NT2/D1 (cell line): Measurements from ENCODE around the gene USH1C.

ENCODE experiments used
- DNase-seq: peaks from one replicate; pipeline ENCODE4 v3.0.0-alpha.2; 2011; ENCODE audit warnings: low read depth, low spot score
- H3K27me3 ChIP-seq: 2 replicates; pipeline ENCODE4 v1.6.0; 2011; ENCODE audit warnings: mild to moderate bottlenecking; ENCODE audit not compliant: insufficient read length, insufficient read depth
- H3K36me3 ChIP-seq: 2 replicates; pipeline ENCODE4 v1.6.1; 2011; ENCODE audit warnings: mild to moderate bottlenecking, low read length, mixed read lengths; ENCODE audit not compliant: insufficient read depth, insufficient read length
- H3K4me1 ChIP-seq: 2 replicates; pipeline ENCODE4 v1.5.1; 2011; ENCODE audit not compliant: insufficient read depth, insufficient read length
- H3K4me3 ChIP-seq: 2 replicates; pipeline ENCODE4 v1.5.1; 2011; ENCODE audit warnings: low read depth; ENCODE audit not compliant: insufficient read length
- H3K9ac ChIP-seq: 2 replicates; pipeline ENCODE4 v1.6.0; 2011; ENCODE audit warnings: low read depth; ENCODE audit not compliant: insufficient read length
- H3K9me3 ChIP-seq: 2 replicates; pipeline ENCODE4 v1.5.1; 2011; ENCODE audit warnings: mild to moderate bottlenecking, low read length; ENCODE audit not compliant: insufficient read depth
- SUZ12 ChIP-seq: IDR thresholded peaks from 2 replicates; pipeline ENCODE4 v1.6.1; 2011; ENCODE audit not compliant: insufficient read length, insufficient read depth; ENCODE audit errors: extremely low read depth
- YY1 ChIP-seq: IDR thresholded peaks from 2 replicates; pipeline ENCODE4 v1.6.1; 2011; ENCODE audit not compliant: insufficient read length, insufficient read depth
- ZNF274 ChIP-seq: IDR thresholded peaks from 2 replicates; pipeline ENCODE4 v1.6.1; 2011; ENCODE audit warnings: mild to moderate bottlenecking, low read depth, low read length

Gene USH1C

DNA sequence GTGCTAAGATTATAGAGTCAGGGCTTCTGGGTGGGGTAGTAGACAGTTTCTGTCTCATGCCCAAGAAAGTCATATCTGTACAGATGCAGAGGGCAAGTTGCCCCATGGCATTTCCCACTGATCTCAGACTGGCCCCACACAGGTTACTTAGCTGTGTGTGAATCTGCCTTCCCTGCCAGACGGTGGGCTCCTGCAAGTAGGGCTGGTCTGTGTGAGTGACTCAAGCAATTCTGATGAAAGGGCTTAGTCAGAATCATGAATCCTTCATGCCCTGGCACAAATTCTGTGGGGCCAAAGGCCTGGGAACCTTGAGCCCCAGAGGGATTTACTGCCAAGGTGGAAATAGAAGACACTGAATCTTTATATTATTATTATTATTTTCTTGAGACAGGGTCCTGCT is 30.4 kb downstream of the USH1C start:
- Histone ChIP-seq H3K4me3 (no peak overlapping the region), H3K4me1 (no peaks in the 10 kb centered on the region), H3K36me3 (no peaks in the 10 kb centered on the region), H3K27me3 (no peaks in the 10 kb centered on the region), H3K9ac (no peak overlapping the region), H3K9me3 (no peaks in the 10 kb centered on the region)
- no peak for DNase-seq
- no peak for TF ChIP-seq SUZ12
- no peak for TF ChIP-seq YY1
- TF ChIP-seq ZNF274, result no peak

DNA sequence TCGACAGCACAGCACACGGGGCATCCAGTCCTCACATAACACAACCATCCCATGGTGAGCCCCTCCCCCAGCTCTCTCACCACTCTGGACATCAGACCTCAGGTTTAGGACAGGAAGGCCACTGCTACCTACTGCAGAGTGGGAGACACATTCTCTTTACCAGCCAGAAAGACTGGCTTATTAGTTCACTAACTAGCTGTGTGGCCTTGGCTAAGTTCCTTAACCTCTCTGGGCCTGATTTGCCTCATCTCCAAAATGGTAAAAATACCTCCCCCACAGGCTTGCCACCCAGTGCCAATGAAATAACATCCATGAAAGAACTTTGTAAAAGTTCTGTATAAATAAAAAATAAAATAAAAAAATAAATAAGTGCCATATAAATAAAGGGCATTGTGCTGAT is 32.1 kb downstream of the USH1C start:
- peaks cover 4% of the 10 kb centered on the region for H3K27me3 ChIP-seq
- no peaks in the 10 kb centered on the region for H3K36me3 ChIP-seq

DNA sequence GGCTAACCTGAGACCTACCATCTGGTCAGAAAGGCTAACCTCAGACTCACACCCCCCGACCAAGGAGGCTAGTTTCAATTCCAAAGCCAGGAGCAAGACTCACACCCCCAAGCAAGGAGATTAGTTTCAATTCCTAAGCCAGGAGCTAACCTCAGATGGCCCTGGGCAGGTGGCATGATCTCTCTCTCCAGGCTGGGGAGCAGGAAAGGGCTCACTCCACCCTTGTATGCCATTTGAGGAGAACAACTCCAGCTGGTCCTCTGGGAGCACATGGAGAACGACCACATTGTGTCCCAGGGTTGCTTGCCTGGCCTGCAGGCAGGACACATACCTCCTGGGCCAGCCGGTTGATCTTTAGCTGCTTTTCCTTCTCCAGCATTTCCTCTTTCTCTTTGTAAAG is 32.6 kb downstream of the USH1C start:
- no peak for TF ChIP-seq ZNF274
- TF ChIP-seq SUZ12, result no peak
- TF ChIP-seq YY1, result no peak
- Histone ChIP-seq H3K9ac (no peak overlapping the region), H3K4me3 (no peak overlapping the region), H3K36me3 (no peaks in the 10 kb centered on the region), H3K27me3 (peaks cover 4% of the 10 kb centered on the region), H3K9me3 (no peaks in the 10 kb centered on the region), H3K4me1 (no peaks in the 10 kb centered on the region)
- DNase-seq, result no peak

More for the DNA sequence above, 32.1 kb downstream of the USH1C start:
- H3K4me3 ChIP-seq, result no peak overlapping the region
- H3K9me3 ChIP-seq, result no peaks in the 10 kb centered on the region
- no peak for TF ChIP-seq SUZ12
- TF ChIP-seq YY1, result no peak
- TF ChIP-seq ZNF274, result no peak
- no peaks in the 10 kb centered on the region for H3K4me1 ChIP-seq
- DNase-seq, result no peak
- no peak overlapping the region for H3K9ac ChIP-seq

DNA sequence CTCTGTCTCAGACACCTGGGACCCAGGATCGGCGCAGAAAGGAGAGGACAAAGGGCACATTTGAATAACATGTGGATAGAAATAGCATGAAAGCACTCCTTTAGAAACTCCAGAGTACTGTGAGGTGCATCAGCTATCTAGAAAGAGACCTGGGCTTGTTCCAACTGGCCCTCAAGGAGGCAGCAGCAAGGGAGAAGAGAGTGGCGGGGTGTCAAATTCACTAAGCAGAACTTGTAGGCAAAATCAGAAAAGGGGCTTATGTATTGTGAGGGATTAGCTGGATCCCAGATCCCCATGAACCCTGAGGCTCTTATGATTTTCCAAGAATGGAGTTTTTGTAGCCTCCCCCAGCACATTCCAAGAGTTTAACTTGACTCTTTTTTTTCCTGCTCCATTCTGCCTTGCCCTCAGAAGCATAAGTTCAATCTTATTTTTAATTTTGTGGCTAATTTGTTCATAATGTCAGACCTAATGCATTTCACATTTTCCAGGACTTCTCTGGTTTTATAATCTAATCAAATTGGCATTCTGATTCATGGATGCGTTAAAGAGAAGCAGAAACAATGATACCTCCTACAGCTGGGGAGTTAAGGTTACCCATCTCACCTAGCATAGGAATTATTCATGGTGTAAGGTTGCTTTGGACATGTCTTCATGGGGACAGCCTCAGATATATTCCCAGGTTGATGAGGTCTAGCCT is 33.6 kb downstream of the USH1C start:
- DNase-seq, result no peak
- no peaks in the 10 kb centered on the region for H3K36me3 ChIP-seq
- H3K9me3 ChIP-seq, result no peaks in the 10 kb centered on the region
- no peaks in the 10 kb centered on the region for H3K4me1 ChIP-seq
- no peak overlapping the region for H3K9ac ChIP-seq
- no peak overlapping the region for H3K4me3 ChIP-seq
- H3K27me3 ChIP-seq, result peaks cover 4% of the 10 kb centered on the region
- TF ChIP-seq YY1 (no peak), ZNF274 (no peak), SUZ12 (no peak)

DNA sequence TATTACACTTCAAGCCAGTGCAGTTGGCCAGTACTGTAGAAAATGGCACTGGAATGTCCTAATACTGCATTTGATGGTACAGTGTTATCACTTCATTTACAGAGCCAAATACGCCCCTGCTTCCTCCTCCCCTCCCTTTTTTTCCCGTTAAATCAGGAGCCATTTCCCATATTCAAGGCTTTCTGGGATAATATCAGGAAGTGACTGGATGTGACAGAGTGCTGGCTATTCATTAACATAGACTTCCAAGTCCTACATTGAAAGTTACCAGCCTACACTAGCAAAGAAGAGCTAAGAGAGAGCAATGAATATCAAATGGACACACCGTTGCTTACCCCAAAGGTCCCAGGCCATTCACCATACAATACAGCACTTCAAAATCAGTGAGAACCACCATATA is 35.4 kb downstream of the USH1C start:
- Histone ChIP-seq H3K36me3 (no peaks in the 10 kb centered on the region), H3K4me3 (no peak overlapping the region), H3K9me3 (no peaks in the 10 kb centered on the region), H3K27me3 (peaks cover 4% of the 10 kb centered on the region), H3K9ac (no peak overlapping the region), H3K4me1 (peaks cover 3% of the 10 kb centered on the region)
- TF ChIP-seq SUZ12 (no peak), ZNF274 (no peak), YY1 (no peak)
- no peak for DNase-seq

DNA sequence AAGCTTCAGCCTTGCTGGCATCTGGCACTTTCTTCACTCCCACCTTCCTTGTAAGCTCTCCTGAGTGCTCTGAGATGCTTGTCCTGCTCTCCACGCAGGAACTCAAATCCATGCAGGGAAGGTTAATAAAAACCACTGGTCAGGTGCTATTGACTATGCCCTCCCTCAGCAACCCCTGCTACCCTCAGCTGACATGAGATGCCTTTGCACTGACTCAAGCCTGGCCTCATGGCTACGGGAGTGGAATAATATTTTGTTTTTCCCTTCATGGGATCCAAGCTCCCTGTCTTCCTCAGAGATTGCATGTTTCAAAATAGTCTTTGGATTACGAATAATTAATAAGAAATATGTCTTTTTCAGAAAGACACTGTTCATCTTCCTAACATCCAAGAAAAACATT is 35.9 kb downstream of the USH1C start:
- Histone ChIP-seq H3K27me3 (peaks cover 4% of the 10 kb centered on the region), H3K36me3 (no peaks in the 10 kb centered on the region), H3K4me1 (peaks cover 3% of the 10 kb centered on the region), H3K9me3 (no peaks in the 10 kb centered on the region), H3K9ac (no peak overlapping the region), H3K4me3 (no peak overlapping the region)
- no peak for DNase-seq
- no peak for TF ChIP-seq SUZ12
- no peak for TF ChIP-seq YY1

DNA sequence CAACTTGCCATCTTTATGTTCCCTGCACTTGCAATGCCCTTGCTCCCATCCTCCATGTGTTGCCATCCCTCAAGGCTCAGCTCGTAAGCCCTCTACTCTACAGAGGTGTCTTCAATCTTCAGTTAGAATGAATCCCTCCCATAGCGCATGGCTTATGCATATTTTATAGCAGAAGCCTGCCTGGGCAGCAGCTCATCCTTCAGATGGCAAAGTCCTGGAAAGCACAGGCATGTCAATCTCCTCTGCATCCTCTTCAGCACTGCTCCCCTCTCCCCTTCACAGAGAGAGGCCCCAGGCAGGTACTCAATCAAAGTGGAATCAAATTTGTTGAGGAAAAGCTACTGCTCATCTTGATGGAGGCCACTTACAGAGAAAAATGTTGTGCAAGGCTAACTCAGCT is 36.4 kb downstream of the USH1C start:
- no peak for TF ChIP-seq ZNF274
- no peak for TF ChIP-seq YY1
- no peak for TF ChIP-seq SUZ12
- Histone ChIP-seq H3K9me3 (no peaks in the 10 kb centered on the region), H3K36me3 (no peaks in the 10 kb centered on the region), H3K9ac (no peak overlapping the region), H3K27me3 (peaks cover 4% of the 10 kb centered on the region), H3K4me3 (no peak overlapping the region), H3K4me1 (peaks cover 3% of the 10 kb centered on the region)
- DNase-seq, result no peak

DNA sequence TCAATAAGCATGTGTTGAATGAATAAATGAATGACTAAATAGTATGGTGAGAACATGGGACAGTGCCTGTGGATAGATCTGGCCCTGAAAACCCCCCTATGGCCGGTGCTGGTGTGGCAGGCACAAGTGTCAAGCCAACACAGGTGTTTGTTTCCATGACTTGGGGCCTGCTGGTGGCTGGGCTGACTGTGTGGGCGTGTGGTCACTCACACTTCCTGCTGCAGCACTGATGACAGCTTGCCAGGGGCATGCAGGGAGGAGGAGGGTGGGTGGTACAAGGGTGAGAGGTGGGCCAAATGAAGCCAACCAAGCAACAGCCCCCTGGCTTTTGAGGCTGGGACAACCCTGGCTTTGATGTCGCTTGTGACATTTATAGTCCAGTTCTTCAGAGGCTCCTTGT is 37.3 kb downstream of the USH1C start:
- Histone ChIP-seq H3K4me1 (peaks cover 3% of the 10 kb centered on the region), H3K36me3 (no peaks in the 10 kb centered on the region), H3K9me3 (no peaks in the 10 kb centered on the region), H3K27me3 (peaks cover 4% of the 10 kb centered on the region), H3K4me3 (no peak overlapping the region), H3K9ac (no peak overlapping the region)
- no peak for TF ChIP-seq YY1
- TF ChIP-seq ZNF274, result no peak
- DNase-seq, result no peak
